COR-L47 (cell line): ENCODE measurements around the gene ZNF81.
"Not testable (repeated sequence)": the region's sequence is repeated elsewhere in the genome, so short reads cannot be mapped to it uniquely, and the experiment has no call there.

Source experiments
- DNase-seq: peaks from one replicate; lab custom pipeline; 2025; lab: John Stamatoyannopoulos, UW

ZNF81 gene

DNA sequence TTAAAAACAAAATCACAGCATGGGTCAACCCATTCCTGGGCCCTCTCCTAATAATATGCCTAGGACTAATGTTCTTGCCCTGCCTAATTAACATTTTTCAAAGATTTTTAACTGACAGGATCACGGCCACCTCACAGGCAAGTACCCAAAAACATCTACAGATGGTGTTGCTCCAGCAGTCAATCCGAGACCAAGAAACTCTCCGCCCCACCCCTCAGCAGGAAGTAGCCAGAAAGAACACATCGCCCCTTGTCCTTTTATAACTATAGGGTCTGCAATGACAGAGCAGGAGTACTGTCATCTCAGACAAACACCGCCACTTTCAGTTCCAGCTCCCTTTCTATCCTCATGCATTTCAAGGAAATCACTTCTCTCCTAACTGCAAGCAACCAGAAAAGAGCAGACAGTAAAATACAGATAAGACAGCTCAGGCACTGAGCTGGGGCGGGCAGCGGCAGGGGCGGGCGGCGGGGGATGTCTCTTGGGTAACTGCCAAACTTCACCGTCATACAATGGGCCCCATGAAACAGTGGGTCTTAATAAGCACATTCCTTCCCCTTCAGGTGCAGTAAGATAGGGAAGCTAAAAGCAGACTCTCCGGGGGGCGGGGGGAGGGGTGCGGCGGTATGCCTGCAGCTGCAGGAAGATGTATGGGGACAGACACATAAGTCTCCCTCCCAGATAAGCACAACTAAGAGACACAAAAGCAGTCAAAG is 99.7 kb downstream of the ZNF81 start:
- peak; percentile 56 for DNase-seq

GRCh38 chrX:47936940-47937317 is 100.2 kb downstream of the ZNF81 start:
- no peak for DNase-seq

- no peak for DNase-seq
Observed at GRCh38 chrX:47940448-47940847, 103.7 kb downstream of the ZNF81 start.

DNA sequence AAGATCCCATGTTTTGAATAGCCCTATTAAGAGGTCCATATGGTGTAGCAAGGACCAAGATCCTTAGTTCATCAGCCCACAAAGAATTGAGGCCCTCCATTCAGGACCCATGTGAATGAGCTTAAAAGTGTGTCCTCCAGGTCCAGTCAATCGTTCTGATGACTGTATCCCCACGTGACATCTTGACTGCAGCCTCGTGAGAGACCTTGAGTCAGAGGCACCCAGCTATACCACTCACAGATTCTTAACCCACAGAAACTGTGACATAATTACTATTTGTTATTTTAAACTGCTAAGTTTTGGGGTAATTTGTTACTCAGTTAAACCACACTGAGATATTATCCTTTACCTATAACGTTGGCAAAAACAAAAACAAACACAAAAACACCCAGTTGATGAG is 104.7 kb downstream of the ZNF81 start:
- no peak for DNase-seq

DNA sequence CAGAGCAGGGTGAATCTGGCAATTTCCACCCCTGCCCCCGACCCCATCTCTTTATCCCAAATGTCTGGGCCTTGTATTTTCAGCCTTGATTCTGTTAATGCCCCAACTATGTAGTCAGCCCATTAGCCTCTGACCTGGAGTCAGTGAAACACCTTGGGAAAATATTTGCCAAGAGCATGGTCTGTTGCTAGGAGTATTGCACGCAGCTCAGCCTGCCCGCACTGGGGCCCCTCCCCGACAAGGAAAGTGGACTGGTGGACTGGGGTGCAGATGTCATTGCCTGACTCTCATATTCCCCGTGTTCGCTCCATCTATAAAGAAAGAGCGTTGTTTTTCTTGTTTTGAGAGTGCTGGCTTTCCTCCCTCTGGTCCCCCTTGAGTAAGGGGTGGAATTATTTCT is 118.6 kb downstream of the ZNF81 start:
- DNase-seq = not testable (repeated sequence)

- DNase-seq = no peak
Observed at GRCh38 chrX:47956016-47956415, 119.3 kb downstream of the ZNF81 start.

DNA sequence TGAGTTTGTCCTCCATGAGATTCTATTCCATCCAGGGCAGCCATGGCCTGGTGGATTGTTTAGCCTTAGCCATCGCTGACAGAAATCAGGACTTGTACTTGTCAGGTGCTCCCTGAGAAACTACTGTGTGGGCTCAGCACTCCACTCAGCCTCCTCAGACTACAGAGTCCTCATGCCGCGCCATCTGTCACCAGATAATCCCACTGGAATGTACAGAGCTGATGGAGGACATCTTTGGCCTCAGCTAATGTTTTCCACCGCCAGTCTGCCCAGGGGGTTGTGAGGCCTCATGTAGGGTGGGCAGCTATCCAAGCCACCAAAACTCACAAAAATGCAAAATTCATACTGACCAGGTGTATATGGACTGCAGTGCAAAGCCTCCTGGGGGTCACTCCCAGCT is 121.5 kb downstream of the ZNF81 start:
- DNase-seq = not testable (repeated sequence)

DNA sequence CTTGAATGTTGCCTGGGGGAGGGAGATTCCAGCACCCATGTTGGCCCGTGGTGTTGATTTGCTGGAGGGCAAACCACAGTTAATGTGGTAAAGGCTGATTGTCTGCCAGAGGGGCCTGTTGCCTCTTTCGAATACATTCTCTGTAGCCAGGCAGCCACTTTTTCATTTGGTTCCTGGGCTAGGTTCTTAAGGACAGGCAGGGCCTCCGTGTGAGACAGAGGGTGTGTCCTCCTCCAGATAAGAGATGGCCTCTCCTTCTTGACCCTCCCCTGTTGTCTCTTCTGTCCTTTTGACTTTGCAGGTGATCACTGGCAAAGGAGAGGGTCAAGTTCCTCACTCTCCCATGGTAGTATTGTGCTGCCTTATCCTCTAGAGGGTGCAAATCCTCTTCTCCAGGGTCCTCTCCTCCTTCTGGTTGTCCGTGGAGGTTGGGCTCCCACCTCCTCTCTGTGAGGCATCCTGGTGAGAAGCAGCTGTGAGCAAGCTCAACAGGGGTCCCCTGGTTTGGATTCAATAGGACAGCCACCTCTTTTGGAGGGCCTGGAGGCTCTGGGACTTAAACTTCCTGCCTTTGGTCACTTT is 122.2 kb downstream of the ZNF81 start:
- DNase-seq = peak; percentile 36

- no peak for DNase-seq
Observed at GRCh38 chrX:47960406-47960805, 123.7 kb downstream of the ZNF81 start.

DNA sequence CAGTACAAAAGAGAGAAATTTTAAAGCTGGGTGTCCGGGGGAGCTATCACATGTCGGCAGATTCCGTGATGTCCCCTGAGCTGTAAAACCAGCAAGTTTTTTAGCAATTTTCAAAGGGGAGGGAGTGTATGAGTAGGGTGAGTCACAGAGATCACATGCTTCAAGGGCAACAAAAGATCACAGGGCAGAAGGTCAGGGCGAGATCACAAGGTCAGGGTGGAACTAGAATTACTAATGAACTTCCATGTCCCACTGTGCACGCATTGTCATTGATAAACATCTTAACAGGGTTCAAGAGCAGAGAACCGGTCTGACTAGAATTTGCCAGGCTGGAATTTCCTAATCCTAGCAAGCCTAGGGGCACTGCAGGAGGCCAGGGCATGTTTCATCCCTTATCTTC is 125.1 kb downstream of the ZNF81 start:
- not testable (repeated sequence) for DNase-seq

GRCh38 chrX:47965526-47965925 is 128.8 kb downstream of the ZNF81 start:
- DNase-seq = not testable (repeated sequence)
